Erythroblast (primary cell): ENCODE results near the gene PRR33.

Source experiments
- GATA1 ChIP-seq: IDR thresholded peaks from 2 replicates; pipeline ENCODE4 v1.6.1; 2011; ENCODE audit warnings: low read depth, mild to moderate bottlenecking, control low read depth, low read length, moderate library complexity
- POLR2A ChIP-seq: IDR thresholded peaks from 2 replicates; pipeline ENCODE4 v1.6.1; 2011; ENCODE audit warnings: mild to moderate bottlenecking, low read length

DNA sequence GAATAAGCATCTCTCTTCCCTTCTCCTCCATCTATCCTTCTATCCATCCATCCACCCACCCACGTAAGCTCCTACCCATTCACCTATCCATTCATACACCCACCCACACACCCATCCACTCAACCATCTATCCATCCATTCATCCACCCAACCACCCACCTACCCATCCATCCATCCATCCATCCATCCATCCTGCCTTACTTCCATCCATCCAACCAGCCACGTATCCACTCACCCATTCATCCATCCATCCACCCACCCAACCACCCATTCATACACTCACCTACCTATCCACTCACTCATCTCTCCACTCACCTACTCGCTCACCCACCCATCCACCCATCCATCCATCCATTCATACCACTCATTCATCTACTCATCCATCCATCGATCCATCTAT lies 41.0 kb upstream of the PRR33 start:
- TF ChIP-seq POLR2A (no peak), GATA1 (no peak)
